ENCODE measurements around the gene KIF21B.

KIF21B gene

DNA sequence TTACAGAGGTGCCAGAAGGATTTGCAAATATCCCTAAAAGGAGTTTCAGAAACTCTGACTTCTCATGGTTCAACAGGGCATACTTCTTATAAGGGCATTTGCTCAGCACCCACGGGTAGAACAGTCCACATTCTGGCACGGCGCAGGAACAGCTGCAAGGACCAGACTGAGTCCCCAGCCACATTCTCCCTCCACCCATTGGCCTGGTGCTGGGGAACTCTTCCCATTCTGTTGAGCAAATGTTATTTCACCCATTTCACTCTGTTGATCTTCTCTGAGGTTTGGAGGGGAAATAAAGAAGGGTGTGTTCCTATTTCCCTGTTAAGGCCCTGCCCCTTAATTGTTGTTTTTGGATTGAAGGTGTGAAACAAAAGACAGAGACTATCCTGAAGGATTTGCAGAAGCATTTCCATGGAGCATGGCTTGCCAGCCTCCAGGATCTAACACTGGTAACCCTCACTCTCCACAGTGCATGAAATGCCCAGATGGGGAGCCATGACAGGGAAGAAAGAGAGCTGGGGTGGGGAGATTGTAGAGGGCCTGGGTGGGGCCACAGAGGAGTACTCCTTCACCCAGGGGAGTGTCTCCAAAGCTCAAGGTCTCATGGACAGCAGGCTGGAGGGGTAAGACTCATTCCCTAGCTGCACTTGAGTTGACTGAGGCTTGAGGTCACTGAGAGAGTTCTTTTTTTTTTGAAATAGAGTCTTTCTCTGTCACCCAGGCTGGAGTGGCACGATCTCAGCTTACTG is 93.8 kb downstream of the KIF21B start:
- Histone ChIP-seq H3K79me2 (ENCODE audit: insufficient read depth, low read length) (no peaks in the 10 kb centered on the region), H3K4me1 (ENCODE audit: insufficient read depth, low read length, severe bottlenecking) (no peaks in the 10 kb centered on the region), H3K27me3 (ENCODE audit: insufficient read depth, low read length) (no peaks in the 10 kb centered on the region), H3K9ac (ENCODE audit: low read length) (no peak overlapping the region), H3K36me3 (ENCODE audit: insufficient read depth, low read length) (no peaks in the 10 kb centered on the region), H3K9me2 (ENCODE audit: low read depth, low read length) (no peaks in the 10 kb centered on the region), H3K27ac (ENCODE audit: low read depth, low read length, poor library complexity, severe bottlenecking) (no peak overlapping the region), H3F3A (ENCODE audit: insufficient read depth, low read length) (no peaks in the 10 kb centered on the region), H3K4me2 (ENCODE audit: low read length) (no peak overlapping the region), H3K4me3 (ENCODE audit: low read depth, low read length, poor library complexity, severe bottlenecking) (no peak overlapping the region), H3K9me3 (ENCODE audit: low read length) (no peaks in the 10 kb centered on the region), H4K20me1 (ENCODE audit: insufficient read depth, low read length) (no peaks in the 10 kb centered on the region), H2AFZ (ENCODE audit: low read length) (no peak overlapping the region)
- TF ChIP-seq, protein P1, sequence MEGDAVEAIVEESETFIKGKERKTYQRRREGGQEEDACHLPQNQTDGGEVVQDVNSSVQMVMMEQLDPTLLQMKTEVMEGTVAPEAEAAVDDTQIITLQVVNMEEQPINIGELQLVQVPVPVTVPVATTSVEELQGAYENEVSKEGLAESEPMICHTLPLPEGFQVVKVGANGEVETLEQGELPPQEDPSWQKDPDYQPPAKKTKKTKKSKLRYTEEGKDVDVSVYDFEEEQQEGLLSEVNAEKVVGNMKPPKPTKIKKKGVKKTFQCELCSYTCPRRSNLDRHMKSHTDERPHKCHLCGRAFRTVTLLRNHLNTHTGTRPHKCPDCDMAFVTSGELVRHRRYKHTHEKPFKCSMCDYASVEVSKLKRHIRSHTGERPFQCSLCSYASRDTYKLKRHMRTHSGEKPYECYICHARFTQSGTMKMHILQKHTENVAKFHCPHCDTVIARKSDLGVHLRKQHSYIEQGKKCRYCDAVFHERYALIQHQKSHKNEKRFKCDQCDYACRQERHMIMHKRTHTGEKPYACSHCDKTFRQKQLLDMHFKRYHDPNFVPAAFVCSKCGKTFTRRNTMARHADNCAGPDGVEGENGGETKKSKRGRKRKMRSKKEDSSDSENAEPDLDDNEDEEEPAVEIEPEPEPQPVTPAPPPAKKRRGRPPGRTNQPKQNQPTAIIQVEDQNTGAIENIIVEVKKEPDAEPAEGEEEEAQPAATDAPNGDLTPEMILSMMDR (IDR thresholded peaks at IDR 0.05; ENCODE audit: low read length), result no peak
- TF ChIP-seq EZH2 (IDR thresholded peaks at IDR 0.05; ENCODE audit: borderline replicate concordance, low read length), result no peak

DNA sequence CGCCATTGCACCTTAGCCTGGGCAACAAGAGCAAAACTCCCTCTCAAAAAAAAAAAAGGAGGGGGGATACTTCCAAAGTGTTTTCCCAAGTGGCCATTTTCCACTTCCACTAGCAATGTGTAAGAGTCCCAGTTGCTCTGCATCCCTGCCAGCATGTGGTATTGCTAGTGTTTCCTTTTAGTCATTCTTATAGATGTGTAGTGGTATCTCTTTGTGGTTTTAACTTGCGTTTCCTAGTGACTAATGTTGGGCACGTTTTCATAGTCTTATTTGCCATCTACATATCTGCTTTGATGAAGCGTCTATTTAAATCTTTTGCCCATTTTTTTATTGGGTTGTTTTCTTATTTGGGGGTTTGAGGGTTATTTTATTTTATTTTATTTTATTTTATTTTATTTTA is 97.7 kb downstream of the KIF21B start:
- Histone ChIP-seq H3K9ac (ENCODE audit: low read length) (no peak overlapping the region), H2AFZ (ENCODE audit: low read length) (no peak overlapping the region), H3K9me3 (ENCODE audit: low read length) (no peaks in the 10 kb centered on the region), H3K36me3 (ENCODE audit: insufficient read depth, low read length) (no peaks in the 10 kb centered on the region), H3K9me2 (ENCODE audit: low read depth, low read length) (no peaks in the 10 kb centered on the region), H3K27ac (ENCODE audit: low read depth, low read length, poor library complexity, severe bottlenecking) (no peak overlapping the region), H4K20me1 (ENCODE audit: insufficient read depth, low read length) (no peaks in the 10 kb centered on the region), H3K27me3 (ENCODE audit: insufficient read depth, low read length) (no peaks in the 10 kb centered on the region), H3K79me2 (ENCODE audit: insufficient read depth, low read length) (no peaks in the 10 kb centered on the region), H3F3A (ENCODE audit: insufficient read depth, low read length) (no peaks in the 10 kb centered on the region), H3K4me3 (ENCODE audit: low read depth, low read length, poor library complexity, severe bottlenecking) (no peak overlapping the region), H3K4me2 (ENCODE audit: low read length) (no peak overlapping the region), H3K4me1 (ENCODE audit: insufficient read depth, low read length, severe bottlenecking) (no peaks in the 10 kb centered on the region)
- no peak for TF ChIP-seq EZH2 (IDR thresholded peaks at IDR 0.05; ENCODE audit: borderline replicate concordance, low read length)
- TF ChIP-seq, protein P1 (IDR thresholded peaks at IDR 0.05; ENCODE audit: low read length), result no peak

DNA sequence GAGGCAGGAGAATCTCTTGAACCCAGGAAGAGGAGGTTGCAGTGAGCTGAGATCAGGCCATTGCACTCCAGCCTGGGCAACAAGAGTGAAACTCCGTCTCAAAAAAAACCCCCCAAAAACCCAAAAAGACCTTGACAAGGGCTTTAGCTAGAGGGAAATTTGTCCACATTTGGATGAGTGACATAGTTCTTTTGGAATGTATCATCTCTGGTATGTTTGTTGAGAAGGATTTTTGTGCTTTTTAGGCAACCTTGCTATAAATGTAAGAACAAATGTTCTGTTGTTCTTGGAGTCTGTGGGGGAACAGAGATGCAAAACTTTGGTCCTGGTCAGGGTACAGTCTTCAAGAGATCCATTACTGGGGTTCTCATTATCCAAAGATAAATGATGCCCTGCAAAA is 99.9 kb downstream of the KIF21B start:
- Histone ChIP-seq H3K4me1 (ENCODE audit: insufficient read depth, low read length, severe bottlenecking) (no peaks in the 10 kb centered on the region), H3K9ac (ENCODE audit: low read length) (no peak overlapping the region), H2AFZ (ENCODE audit: low read length) (no peak overlapping the region), H3K9me2 (ENCODE audit: low read depth, low read length) (no peaks in the 10 kb centered on the region), H3K79me2 (ENCODE audit: insufficient read depth, low read length) (no peaks in the 10 kb centered on the region), H3K36me3 (ENCODE audit: insufficient read depth, low read length) (no peaks in the 10 kb centered on the region), H3K9me3 (ENCODE audit: low read length) (no peaks in the 10 kb centered on the region), H3K4me2 (ENCODE audit: low read length) (no peak overlapping the region), H4K20me1 (ENCODE audit: insufficient read depth, low read length) (no peaks in the 10 kb centered on the region), H3K27ac (ENCODE audit: low read depth, low read length, poor library complexity, severe bottlenecking) (no peak overlapping the region), H3K27me3 (ENCODE audit: insufficient read depth, low read length) (no peaks in the 10 kb centered on the region), H3F3A (ENCODE audit: insufficient read depth, low read length) (no peaks in the 10 kb centered on the region), H3K4me3 (ENCODE audit: low read depth, low read length, poor library complexity, severe bottlenecking) (no peak overlapping the region)
- TF ChIP-seq, protein P1 (IDR thresholded peaks at IDR 0.05; ENCODE audit: low read length), result no peak
- TF ChIP-seq EZH2 (IDR thresholded peaks at IDR 0.05; ENCODE audit: borderline replicate concordance, low read length), result no peak

Data from OCI-LY1 (cell line).